ENCODE data around the gene SPART.

The SPART gene

DNA sequence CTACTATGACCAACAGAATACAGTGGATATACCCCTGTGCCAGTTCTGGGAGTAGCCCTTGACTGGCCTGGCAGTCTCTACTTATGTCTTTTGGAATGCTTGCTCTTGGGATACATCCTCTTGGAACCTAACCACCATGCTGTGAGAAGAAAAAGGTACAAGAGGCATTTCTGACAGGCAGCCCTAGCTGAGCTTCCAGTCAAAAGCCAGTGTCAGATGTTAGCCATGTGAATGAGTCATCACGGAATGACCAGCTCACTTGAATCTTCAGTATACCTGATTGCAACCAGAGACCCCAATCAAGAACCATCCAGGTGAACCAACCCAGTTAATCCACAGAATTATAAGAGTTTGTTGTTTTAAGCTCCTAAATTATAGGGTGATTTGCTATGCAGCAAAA lies 52.7 kb downstream of the SPART start:
- TF ChIP-seq EZH2phosphoT487 (conservative IDR thresholded peaks at IDR 0.05; ENCODE audit: low read length), result no peak
- TF ChIP-seq, protein P1, sequence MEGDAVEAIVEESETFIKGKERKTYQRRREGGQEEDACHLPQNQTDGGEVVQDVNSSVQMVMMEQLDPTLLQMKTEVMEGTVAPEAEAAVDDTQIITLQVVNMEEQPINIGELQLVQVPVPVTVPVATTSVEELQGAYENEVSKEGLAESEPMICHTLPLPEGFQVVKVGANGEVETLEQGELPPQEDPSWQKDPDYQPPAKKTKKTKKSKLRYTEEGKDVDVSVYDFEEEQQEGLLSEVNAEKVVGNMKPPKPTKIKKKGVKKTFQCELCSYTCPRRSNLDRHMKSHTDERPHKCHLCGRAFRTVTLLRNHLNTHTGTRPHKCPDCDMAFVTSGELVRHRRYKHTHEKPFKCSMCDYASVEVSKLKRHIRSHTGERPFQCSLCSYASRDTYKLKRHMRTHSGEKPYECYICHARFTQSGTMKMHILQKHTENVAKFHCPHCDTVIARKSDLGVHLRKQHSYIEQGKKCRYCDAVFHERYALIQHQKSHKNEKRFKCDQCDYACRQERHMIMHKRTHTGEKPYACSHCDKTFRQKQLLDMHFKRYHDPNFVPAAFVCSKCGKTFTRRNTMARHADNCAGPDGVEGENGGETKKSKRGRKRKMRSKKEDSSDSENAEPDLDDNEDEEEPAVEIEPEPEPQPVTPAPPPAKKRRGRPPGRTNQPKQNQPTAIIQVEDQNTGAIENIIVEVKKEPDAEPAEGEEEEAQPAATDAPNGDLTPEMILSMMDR (IDR thresholded peaks at IDR 0.05; ENCODE audit: insufficient read depth, low read length, poor library complexity, severe bottlenecking), result no peak
- H2AFZ ChIP-seq (ENCODE audit: low read depth, low read length, severe bottlenecking), result no peak overlapping the region
- no peak overlapping the region for H3K27ac ChIP-seq (ENCODE audit: low read depth, low read length)
- H3K9ac ChIP-seq (ENCODE audit: low read length), result no peak overlapping the region
- no peak overlapping the region for H3K4me2 ChIP-seq (ENCODE audit: low read depth, low read length, poor library complexity, severe bottlenecking)
- no peaks in the 10 kb centered on the region for H3K36me3 ChIP-seq (ENCODE audit: low read length)
- no peaks in the 10 kb centered on the region for H3F3A ChIP-seq (ENCODE audit: insufficient read depth)
- peaks cover 10% of the 10 kb centered on the region; the same call in 1 of the 2 replicates for H3K9me3 ChIP-seq (ENCODE audit: insufficient read depth, low read length)
- H3K79me2 ChIP-seq (ENCODE audit: insufficient read depth, low read length), result no peaks in the 10 kb centered on the region
- no peaks in the 10 kb centered on the region for H3K27me3 ChIP-seq (ENCODE audit: low read length)
- H4K20me1 ChIP-seq (ENCODE audit: low read depth, low read length), result no peaks in the 10 kb centered on the region
- no peaks in the 10 kb centered on the region for H3K9me2 ChIP-seq (replicated peaks; ENCODE audit: insufficient read depth, low read length)
- no peak overlapping the region for H3K4me3 ChIP-seq (ENCODE audit: insufficient read depth, low read length, poor library complexity, severe bottlenecking)

DNA sequence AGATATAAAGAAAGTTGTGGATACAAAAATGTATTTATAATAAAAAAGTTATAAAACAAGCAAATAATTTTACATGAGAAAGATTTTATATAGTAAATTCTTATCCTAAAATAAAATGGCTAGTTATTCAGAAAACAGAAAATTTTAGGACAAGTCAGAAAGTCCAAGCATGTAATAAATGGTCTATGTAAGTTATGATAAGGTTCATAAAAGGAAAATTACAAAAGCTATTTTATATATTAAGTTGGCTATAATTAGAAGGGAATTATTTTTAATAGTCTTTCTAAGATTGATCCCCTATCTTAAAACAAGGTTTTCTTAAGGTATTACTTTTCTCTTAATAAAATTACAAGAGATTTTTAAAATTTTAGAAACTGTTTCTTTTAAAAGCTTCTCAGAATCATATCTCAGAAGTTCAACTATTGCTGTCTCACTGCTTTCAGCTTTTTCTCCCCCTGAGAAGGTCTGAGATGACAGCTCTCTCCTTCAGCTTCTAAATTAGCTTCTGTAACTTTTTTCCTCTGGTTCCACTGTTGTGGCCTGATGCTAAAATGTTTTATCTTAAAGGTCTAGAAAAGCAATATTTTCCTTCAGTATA lies 57.3 kb downstream of the SPART start:
- H3K9me3 ChIP-seq (ENCODE audit: insufficient read depth, low read length), result peaks cover 10% of the 10 kb centered on the region; the same call in 1 of the 2 replicates
- TF ChIP-seq EZH2phosphoT487 (conservative IDR thresholded peaks at IDR 0.05; ENCODE audit: low read length), result no peak
- TF ChIP-seq, protein P1 (IDR thresholded peaks at IDR 0.05; ENCODE audit: insufficient read depth, low read length, poor library complexity, severe bottlenecking), result no peak
- H3K36me3 ChIP-seq (ENCODE audit: low read length), result no peaks in the 10 kb centered on the region; the same call in 1 of the 2 replicates

DNA sequence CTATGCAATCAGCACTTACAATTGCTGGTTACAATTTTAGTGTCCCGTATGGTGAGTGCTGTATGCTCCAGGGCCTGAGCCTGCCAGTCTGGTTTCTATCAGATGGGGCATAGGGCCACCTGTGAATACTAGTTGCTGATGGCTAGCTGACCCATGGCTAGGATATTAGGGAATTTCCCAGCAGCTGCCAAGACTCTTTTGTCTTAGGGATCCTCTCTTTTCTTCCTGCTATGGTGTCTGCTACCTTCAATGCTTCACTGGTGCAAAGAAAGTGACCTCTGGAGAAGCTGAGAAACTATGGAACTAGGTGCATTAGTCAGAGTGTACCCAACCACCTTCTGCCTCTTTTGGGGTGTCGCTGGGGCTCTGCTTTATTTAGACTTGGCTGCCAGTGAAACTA lies 60.2 kb downstream of the SPART start:
- no peaks in the 10 kb centered on the region for H3K27me3 ChIP-seq (ENCODE audit: low read length)
- no peaks in the 10 kb centered on the region for H4K20me1 ChIP-seq (ENCODE audit: low read depth, low read length)
- no peak overlapping the region for H2AFZ ChIP-seq (ENCODE audit: low read depth, low read length, severe bottlenecking)
- TF ChIP-seq, protein P1 (IDR thresholded peaks at IDR 0.05; ENCODE audit: insufficient read depth, low read length, poor library complexity, severe bottlenecking), result no peak
- no peak for TF ChIP-seq EZH2phosphoT487 (conservative IDR thresholded peaks at IDR 0.05; ENCODE audit: low read length)
- H3K79me2 ChIP-seq (ENCODE audit: insufficient read depth, low read length), result no peaks in the 10 kb centered on the region
- H3K27ac ChIP-seq (ENCODE audit: low read depth, low read length), result no peak overlapping the region
- peaks cover 10% of the 10 kb centered on the region; the same call in 1 of the 2 replicates for H3K9me3 ChIP-seq (ENCODE audit: insufficient read depth, low read length)
- H3K36me3 ChIP-seq (ENCODE audit: low read length), result no peaks in the 10 kb centered on the region; the same call in 1 of the 2 replicates
- H3K4me2 ChIP-seq (ENCODE audit: low read depth, low read length, poor library complexity, severe bottlenecking), result no peak overlapping the region
- H3F3A ChIP-seq (ENCODE audit: insufficient read depth), result no peaks in the 10 kb centered on the region
- no peak overlapping the region for H3K4me3 ChIP-seq (ENCODE audit: insufficient read depth, low read length, poor library complexity, severe bottlenecking)
- no peak overlapping the region for H3K9ac ChIP-seq (ENCODE audit: low read length)
- H3K9me2 ChIP-seq (replicated peaks; ENCODE audit: insufficient read depth, low read length), result no peaks in the 10 kb centered on the region

More for the DNA sequence above, 57.3 kb downstream of the SPART start:
- no peaks in the 10 kb centered on the region for H3K79me2 ChIP-seq (ENCODE audit: insufficient read depth, low read length)
- H3K9ac ChIP-seq (ENCODE audit: low read length), result no peak overlapping the region
- no peak overlapping the region for H2AFZ ChIP-seq (ENCODE audit: low read depth, low read length, severe bottlenecking)
- H3K27me3 ChIP-seq (ENCODE audit: low read length), result no peaks in the 10 kb centered on the region
- no peaks in the 10 kb centered on the region for H3K9me2 ChIP-seq (replicated peaks; ENCODE audit: insufficient read depth, low read length)
- no peaks in the 10 kb centered on the region for H3F3A ChIP-seq (ENCODE audit: insufficient read depth)
- no peak overlapping the region for H3K4me2 ChIP-seq (ENCODE audit: low read depth, low read length, poor library complexity, severe bottlenecking)
- H3K27ac ChIP-seq (ENCODE audit: low read depth, low read length), result no peak overlapping the region
- H3K4me3 ChIP-seq (ENCODE audit: insufficient read depth, low read length, poor library complexity, severe bottlenecking), result no peak overlapping the region
- H4K20me1 ChIP-seq (ENCODE audit: low read depth, low read length), result no peaks in the 10 kb centered on the region

Data from SU-DHL-6 (cell line).